Stimulated activated CD4-positive, alpha-beta T cell treated with anti-CD3 and anti-CD28 coated beads, Interleukin-1b, Interleukin-23, amount 100 ng/mL, for 48 hours (primary cell): ENCODE results near the gene POLR3GL.
"Not testable (repeated sequence)": the region's sequence is repeated elsewhere in the genome, so short reads cannot be mapped to it uniquely, and the experiment has no call there.

Source experiments
- DNase-seq: peaks from one replicate; pipeline ENCODE4 v3.0.0-alpha.2; 2020

The POLR3GL gene

GRCh38 chr1:145964328-145965118 lies at the start of gene POLR3GL, which contains the start of gene ANKRD34A:
TSS of gene POLR3GL (plus strand) at chr1:145964690. CDS start at chr1:145974866, 10,176 bp downstream.
TSS of gene ANKRD34A (minus strand) at chr1:145964575. CDS start at chr1:145961759, 2,816 bp downstream.
- peak; percentile 92 for DNase-seq

- DNase-seq, result peak; percentile 17
Observed at GRCh38 chr1:145916745-145917144, 47.7 kb upstream of the POLR3GL start.

GRCh38 chr1:145917595-145917994 lies 46.9 kb upstream of the POLR3GL start:
- DNase-seq, result no peak

GRCh38 chr1:145918144-145918991 lies 46.1 kb upstream of the POLR3GL start, which contains the start of gene PEX11B:
TSS of gene PEX11B (minus strand) at chr1:145918717. CDS start at chr1:145918688, 29 bp downstream.
- DNase-seq, result peak; percentile 90

GRCh38 chr1:145918992-145919939 lies 45.2 kb upstream of the POLR3GL start:
- DNase-seq, result peak; percentile 9

- not testable (repeated sequence) for DNase-seq
Observed at GRCh38 chr1:145920297-145920696, 44.2 kb upstream of the POLR3GL start.

- DNase-seq, result no peak
Observed at GRCh38 chr1:145922266-145922665, 42.2 kb upstream of the POLR3GL start.

GRCh38 chr1:145926686-145927062 lies 37.8 kb upstream of the POLR3GL start:
- DNase-seq, result peak; percentile 70

GRCh38 chr1:145927063-145927886 lies 37.2 kb upstream of the POLR3GL start, which contains the start of gene RBM8A:
TSS of gene RBM8A (minus strand) at chr1:145927484. CDS start at chr1:145927426, 58 bp downstream.
- DNase-seq, result peak; percentile 96

- no peak for DNase-seq
Observed at GRCh38 chr1:145927916-145928643, 36.4 kb upstream of the POLR3GL start.

GRCh38 chr1:145932522-145933009 lies 31.9 kb upstream of the POLR3GL start:
- not testable (repeated sequence) for DNase-seq

GRCh38 chr1:145935708-145936107 lies 28.8 kb upstream of the POLR3GL start:
- DNase-seq, result no peak

- DNase-seq, result no peak
Observed at GRCh38 chr1:145936247-145936646, 28.2 kb upstream of the POLR3GL start.

GRCh38 chr1:145937436-145937835 lies 27.1 kb upstream of the POLR3GL start:
- no peak for DNase-seq

GRCh38 chr1:145942405-145942804 lies 22.1 kb upstream of the POLR3GL start:
- DNase-seq, result no peak

GRCh38 chr1:145942871-145943270 lies 21.6 kb upstream of the POLR3GL start:
- DNase-seq, result no peak

- DNase-seq, result no peak
Observed at GRCh38 chr1:145944532-145944931, 20.0 kb upstream of the POLR3GL start.

- DNase-seq, result no peak
Observed at GRCh38 chr1:145946477-145946986, 18.0 kb upstream of the POLR3GL start.

GRCh38 chr1:145947551-145947950 lies 16.9 kb upstream of the POLR3GL start:
- DNase-seq, result no peak

GRCh38 chr1:145949219-145949618 lies 15.3 kb upstream of the POLR3GL start:
- DNase-seq, result no peak
